ENCODE measurements around the gene ME3. TPM values are rescaled to one million over a fixed set of nuclear protein-coding genes. Genes with fewer than 3 reads are reported as not detected.
A peak's percentile ranks its signal among the peaks of the same experiment; 100 is the strongest.

ME3 gene
- total and polyA plus RNA-seq, 11 donors: 11.3 to 51.5 (median 31.3) TPM

DNA sequence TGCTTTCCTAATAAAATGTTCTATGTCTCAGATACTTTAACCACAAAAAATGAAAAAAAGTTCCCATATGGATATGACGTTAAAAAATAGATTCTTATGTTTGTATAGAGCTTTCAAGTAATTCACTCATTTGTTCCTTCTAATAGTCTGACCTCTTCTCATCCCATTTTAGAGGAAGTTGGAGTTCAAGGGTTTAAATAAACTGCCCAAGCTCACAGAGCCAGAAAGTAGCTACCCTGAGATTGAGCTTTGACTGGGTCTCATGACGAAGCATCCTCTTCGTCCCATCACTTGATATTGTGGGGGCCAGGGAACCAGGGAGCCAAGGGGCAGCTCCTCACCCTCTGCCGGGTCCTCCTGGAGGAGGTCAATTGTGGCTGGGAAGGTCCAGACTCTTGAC is 181.4 kb downstream of the ME3 start:
- 73 to 91% (median 86%) methylated on average over 4 of the region's 4 CpGs for WGBS, 4 donors
- ATAC-seq (no peak), DNase-seq (no peak)
- Histone ChIP-seq H3K27me3 (no peaks in the 10 kb centered on the region), H3K4me1 (peaks cover 0 to 28% (median 7%) of the 10 kb centered on the region in 12 donors), H3K4me3 (no peak overlapping the region), H3K27ac (peak overlapping the region in 1 of 12 donors; percentile 39), H3K36me3 (peaks cover 0 to 2% (median 0%) of the 10 kb centered on the region in 9 donors), H3K9me3 (no peaks in the 10 kb centered on the region)
- no peak for TF ChIP-seq CTCF (IDR thresholded peaks at IDR 0.05)
- TF ChIP-seq POLR2A (IDR thresholded peaks at IDR 0.05): no peak
- intact Hi-C loops (cut with DNase I): no loop called here

DNA sequence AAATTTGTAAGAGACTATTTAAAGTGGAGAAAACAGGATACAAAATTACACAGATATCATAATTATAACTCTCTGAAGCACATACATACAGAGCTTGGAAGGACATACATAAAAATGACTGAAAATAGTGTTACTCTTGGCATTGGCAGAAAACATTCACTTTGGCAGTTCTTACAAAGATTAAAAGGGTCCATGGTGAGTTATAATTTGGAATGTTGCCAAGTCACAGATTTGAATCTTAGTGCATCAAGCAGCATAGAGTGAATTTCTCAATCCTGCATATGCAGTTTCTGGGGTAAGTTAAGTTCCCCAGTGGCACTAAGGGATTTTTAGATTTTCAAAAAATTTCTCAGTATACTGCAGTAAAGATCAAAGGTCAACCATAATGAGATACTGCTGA is 181.8 kb downstream of the ME3 start:
- TF ChIP-seq CTCF (IDR thresholded peaks at IDR 0.05) (no peak), POLR2A (IDR thresholded peaks at IDR 0.05) (no peak)
- Histone ChIP-seq H3K9me3 (no peaks in the 10 kb centered on the region), H3K4me3 (no peak overlapping the region), H3K27ac (no peak overlapping the region), H3K27me3 (no peaks in the 10 kb centered on the region), H3K36me3 (peaks cover 0 to 1% (median 0%) of the 10 kb centered on the region in 9 donors), H3K4me1 (peaks cover 0 to 30% (median 7%) of the 10 kb centered on the region in 12 donors)
- intact Hi-C loops (cut with DNase I): no loop called here
- ATAC-seq: no peak
- DNase-seq: no peak

GRCh38 chr11:86489442-86489841 is 183.0 kb downstream of the ME3 start:
- WGBS, 4 donors: 92 to 98% (median 96%) methylated on average over 3 of the region's 3 CpGs
- H3K4me1 ChIP-seq: peaks cover 0 to 41% (median 12%) of the 10 kb centered on the region in 12 donors
- TF ChIP-seq POLR2A (IDR thresholded peaks at IDR 0.05): no peak
- no peak for TF ChIP-seq CTCF (IDR thresholded peaks at IDR 0.05)

DNA sequence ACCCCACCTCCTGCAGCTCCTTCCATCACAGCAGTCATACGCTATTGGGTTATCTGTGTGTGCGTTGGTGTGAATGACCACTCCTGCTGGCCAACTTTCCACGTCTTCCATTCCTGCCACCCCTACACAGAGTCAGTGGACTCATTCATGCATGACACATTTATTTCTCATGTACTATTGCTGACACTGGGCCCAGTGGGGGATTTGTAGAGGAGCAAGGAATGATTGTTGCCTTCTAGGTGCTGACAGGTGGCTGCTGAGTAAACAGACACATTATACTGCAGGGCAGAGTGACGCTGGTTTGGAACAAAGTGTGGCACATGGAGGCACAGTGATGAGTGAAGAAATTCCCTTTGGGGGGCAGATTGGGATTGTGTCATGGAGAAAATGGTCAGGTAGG is 183.9 kb downstream of the ME3 start:
- ATAC-seq (no peak), DNase-seq (no peak)
- Histone ChIP-seq H3K36me3 (no peaks in the 10 kb centered on the region), H3K27ac (no peak overlapping the region), H3K4me1 (peaks cover 0 to 49% (median 18%) of the 10 kb centered on the region in 12 donors), H3K27me3 (no peaks in the 10 kb centered on the region), H3K9me3 (no peaks in the 10 kb centered on the region), H3K4me3 (no peak overlapping the region)
- WGBS, 4 donors: 84 to 92% (median 89%) methylated on average over 4 of the region's 4 CpGs
- TF ChIP-seq POLR2A (IDR thresholded peaks at IDR 0.05): no peak
- TF ChIP-seq CTCF (IDR thresholded peaks at IDR 0.05): no peak
- intact Hi-C loops (cut with DNase I): no loop called here

More at GRCh38 chr11:86489442-86489841, 183.0 kb downstream of the ME3 start:
- no peaks in the 10 kb centered on the region for H3K36me3 ChIP-seq
- H3K9me3 ChIP-seq: no peaks in the 10 kb centered on the region
- ATAC-seq: no peak
- H3K4me3 ChIP-seq: no peak overlapping the region
- no peak for DNase-seq
- intact Hi-C loops (cut with DNase I): no loop called here
- no peaks in the 10 kb centered on the region for H3K27me3 ChIP-seq
- H3K27ac ChIP-seq: no peak overlapping the region
